Inflammatory macrophage treated with lipopolysaccharide for 4 hours (primary cell): ENCODE measurements around the gene PDE4D.

ENCODE experiments used
- DNase-seq: peaks from one replicate; pipeline ENCODE4 v3.0.0-alpha.2; 2020

Gene PDE4D

GRCh38 chr5:59648949-59649921 lies 244.3 kb downstream of the PDE4D start:
- DNase-seq: no peak

GRCh38 chr5:59648038-59648831 lies 245.3 kb downstream of the PDE4D start:
- no peak for DNase-seq

- DNase-seq: no peak
Observed at GRCh38 chr5:59645380-59645779, 248.1 kb downstream of the PDE4D start.

- DNase-seq: no peak
Observed at GRCh38 chr5:59640411-59640810, 253.1 kb downstream of the PDE4D start.

- no peak for DNase-seq
Observed at GRCh38 chr5:59637884-59638580, 255.5 kb downstream of the PDE4D start.

GRCh38 chr5:59629561-59629960 lies 264.0 kb downstream of the PDE4D start:
- DNase-seq: no peak

- no peak for DNase-seq
Observed at GRCh38 chr5:59628062-59628828, 265.3 kb downstream of the PDE4D start.

GRCh38 chr5:59624898-59625297 lies 268.6 kb downstream of the PDE4D start:
- no peak for DNase-seq

- DNase-seq: no peak
Observed at GRCh38 chr5:59622848-59623247, 270.7 kb downstream of the PDE4D start.

GRCh38 chr5:59621477-59621876 lies 272.0 kb downstream of the PDE4D start:
- DNase-seq: no peak

GRCh38 chr5:59620535-59621212 lies 272.9 kb downstream of the PDE4D start:
- DNase-seq: no peak

GRCh38 chr5:59618644-59619043 lies 274.9 kb downstream of the PDE4D start:
- no peak for DNase-seq

GRCh38 chr5:59617186-59617771 lies 276.2 kb downstream of the PDE4D start:
- DNase-seq: no peak

GRCh38 chr5:59616413-59616812 lies 277.1 kb downstream of the PDE4D start:
- DNase-seq: no peak

- no peak for DNase-seq
Observed at GRCh38 chr5:59615272-59615671, 278.3 kb downstream of the PDE4D start.

- no peak for DNase-seq
Observed at GRCh38 chr5:59609501-59610265, 283.8 kb downstream of the PDE4D start.

- no peak for DNase-seq
Observed at GRCh38 chr5:59608745-59609144, 284.8 kb downstream of the PDE4D start.

- DNase-seq: no peak
Observed at GRCh38 chr5:59607138-59607765, 286.3 kb downstream of the PDE4D start.

- no peak for DNase-seq
Observed at GRCh38 chr5:59605915-59606314, 287.6 kb downstream of the PDE4D start.

GRCh38 chr5:59604111-59604510 lies 289.4 kb downstream of the PDE4D start:
- DNase-seq: no peak
